ENCODE data around the gene NTM. TPM values are rescaled to one million over a fixed set of nuclear protein-coding genes. Genes with fewer than 3 reads are reported as not detected.

Gene NTM
- total RNA-seq, 1 experiment from 2014 or later, result not detected

DNA sequence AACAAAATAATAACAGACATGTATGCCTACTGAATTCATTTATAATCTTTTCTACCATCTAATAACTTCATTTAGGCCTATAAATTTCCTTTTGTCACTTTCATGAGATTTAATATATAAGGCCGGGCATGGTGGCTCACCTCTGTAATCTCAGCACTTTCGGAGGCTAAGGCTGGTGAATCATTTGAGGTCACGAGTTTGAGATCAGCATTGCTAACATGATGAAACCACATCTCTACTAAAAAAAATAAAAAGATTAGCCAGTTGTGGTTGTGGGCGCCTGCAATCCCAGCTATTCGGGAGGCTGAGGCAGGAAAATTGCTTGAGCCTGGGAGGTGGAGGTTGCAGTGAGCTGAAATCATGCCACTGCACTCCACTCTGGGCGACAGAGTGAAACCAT lies 14.2 kb upstream of the NTM start:
- H3K4me2 ChIP-seq (ENCODE audit: low read length), result no peak overlapping the region
- ATAC-seq, result no peak
- no peaks in the 10 kb centered on the region for H3K79me2 ChIP-seq (ENCODE audit: insufficient read depth, low read length)
- H3K27ac ChIP-seq (ENCODE audit: low read depth, low read length), result no peak overlapping the region
- H3K36me3 ChIP-seq (ENCODE audit: control insufficient read depth in 1 of 2, insufficient read depth in 2 of 2, low read length in 2 of 2), result no peaks in the 10 kb centered on the region
- intact Hi-C loops (cut with micrococcal nuclease), result no loop called here
- H3K27me3 ChIP-seq (ENCODE audit: insufficient read depth, low read length), result no peaks in the 10 kb centered on the region
- no peak overlapping the region for H2AFZ ChIP-seq (ENCODE audit: low read depth, low read length, poor library complexity, severe bottlenecking)
- ChIA-PET RAD21 (ENCODE audit: low non-redundant PET in 1 of 2, low total read pairs in 2 of 2, uncharacterized antibody in 2 of 2, unreplicated experiment in 2 of 2) (no interaction called here), POLR2A (no interaction called here), CTCF (no interaction called here)
- TF ChIP-seq EZH2 (IDR thresholded peaks at IDR 0.05) (no peak), SIN3A (IDR thresholded peaks at IDR 0.05; ENCODE audit: low read depth) (no peak), SRF (IDR thresholded peaks at IDR 0.05; ENCODE audit: low read depth) (no peak), POLR2AphosphoS5 (IDR thresholded peaks at IDR 0.05; ENCODE audit: low read depth, low read length) (no peak), FOSL1 (IDR thresholded peaks at IDR 0.05; ENCODE audit: low read depth) (no peak), SP1 (IDR thresholded peaks at IDR 0.05; ENCODE audit: low read depth) (no peak), ELF1 (IDR thresholded peaks at IDR 0.05; ENCODE audit: borderline replicate concordance, low read depth) (no peak), JUND (IDR thresholded peaks at IDR 0.05) (no peak), CBX3 (IDR thresholded peaks at IDR 0.05; ENCODE audit: low read depth) (no peak), EGR1 (IDR thresholded peaks at IDR 0.05; ENCODE audit: low read depth) (no peak), RAD21 (IDR thresholded peaks at IDR 0.05; ENCODE audit: low read depth) (no peak)
- no peak for DNase-seq (ENCODE audit: low read depth, low spot score)
- H3K4me1 ChIP-seq (ENCODE audit: control insufficient read depth in 1 of 2, insufficient read depth in 2 of 2, low read length in 2 of 2), result no peaks in the 10 kb centered on the region
- no peaks in the 10 kb centered on the region for H4K20me1 ChIP-seq (ENCODE audit: insufficient read depth)
- H3K9ac ChIP-seq (ENCODE audit: low read length), result no peak overlapping the region
- H3K4me3 ChIP-seq (replicated peaks in 1 of 2; ENCODE audit: low read depth in 1 of 2, low read length in 2 of 2), result no peak overlapping the region
- H3K9me2 ChIP-seq (ENCODE audit: insufficient read depth), result no peaks in the 10 kb centered on the region
- H3K9me3 ChIP-seq (ENCODE audit: control insufficient read depth in 1 of 2, insufficient read depth in 1 of 2, low read depth in 1 of 2, low read length in 2 of 2), result peaks cover 3 to 19% of the 10 kb centered on the region in 2 experiments; a peak in 2 of 4 replicates
- BruUV-seq (replicated peaks), result no TSS peak

DNA sequence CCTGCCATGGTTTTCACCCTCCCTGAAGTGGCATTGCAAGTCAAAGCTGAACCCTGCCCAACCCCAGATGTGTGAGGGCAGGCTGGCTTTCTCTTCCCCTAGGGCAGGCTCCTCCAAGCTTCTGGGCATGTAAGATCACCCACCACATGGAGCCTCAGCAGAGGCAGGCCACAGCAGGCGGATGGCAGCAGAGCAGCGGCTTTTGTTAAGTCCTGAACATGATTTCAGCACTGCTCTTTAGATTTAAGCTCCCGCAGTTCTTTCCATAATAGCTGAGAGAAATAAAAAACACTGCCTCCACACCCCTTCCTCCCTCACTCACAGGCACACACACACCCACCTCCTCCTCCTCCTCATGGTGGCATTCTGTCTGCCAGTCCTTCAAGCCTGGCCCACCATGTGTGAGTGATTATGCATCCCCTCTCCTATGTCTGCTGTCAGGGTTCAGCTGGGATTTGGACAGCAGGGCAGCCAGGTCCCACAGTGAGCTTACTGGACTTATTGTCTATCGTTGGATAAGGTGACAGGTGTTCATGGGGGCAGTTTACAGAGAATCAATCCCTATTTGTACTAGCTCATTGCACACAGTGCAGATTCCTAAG lies 5.0 kb upstream of the NTM start:
- no TSS peak for BruUV-seq (replicated peaks)
- H3K4me1 ChIP-seq (ENCODE audit: control insufficient read depth in 1 of 2, insufficient read depth in 2 of 2, low read length in 2 of 2), result no peaks in the 10 kb centered on the region
- ATAC-seq (no peak), DNase-seq (ENCODE audit: low read depth, low spot score) (no peak)
- peaks cover 0 to 20% of the 10 kb centered on the region in 2 experiments; a peak in 2 of 4 replicates for H3K9me3 ChIP-seq (ENCODE audit: control insufficient read depth in 1 of 2, insufficient read depth in 1 of 2, low read depth in 1 of 2, low read length in 2 of 2)
- intact Hi-C loops (cut with micrococcal nuclease), result no loop called here
- POLR2A ChIA-PET, result no interaction called here
- no peak overlapping the region for H3K9ac ChIP-seq (ENCODE audit: low read length)
- H3K4me3 ChIP-seq (replicated peaks in 1 of 2; ENCODE audit: low read depth in 1 of 2, low read length in 2 of 2), result no peak overlapping the region
- H3K36me3 ChIP-seq (ENCODE audit: control insufficient read depth in 1 of 2, insufficient read depth in 2 of 2, low read length in 2 of 2), result no peaks in the 10 kb centered on the region
- H4K20me1 ChIP-seq (ENCODE audit: insufficient read depth), result no peaks in the 10 kb centered on the region
- H2AFZ ChIP-seq (ENCODE audit: low read depth, low read length, poor library complexity, severe bottlenecking), result no peak overlapping the region
- CTCF ChIA-PET, result no interaction called here
- H3K27ac ChIP-seq (ENCODE audit: low read depth, low read length), result no peak overlapping the region
- no peak overlapping the region for H3K4me2 ChIP-seq (ENCODE audit: low read length)
- H3K27me3 ChIP-seq (ENCODE audit: insufficient read depth, low read length), result no peaks in the 10 kb centered on the region
- RAD21 ChIA-PET (ENCODE audit: low non-redundant PET in 1 of 2, low total read pairs in 2 of 2, uncharacterized antibody in 2 of 2, unreplicated experiment in 2 of 2), result no interaction called here
- H3K9me2 ChIP-seq (ENCODE audit: insufficient read depth), result no peaks in the 10 kb centered on the region
- H3K79me2 ChIP-seq (ENCODE audit: insufficient read depth, low read length), result no peaks in the 10 kb centered on the region
- TF ChIP-seq EGR1 (IDR thresholded peaks at IDR 0.05; ENCODE audit: low read depth), result no peak

Data from HCT116 (cell line).